Stomach (tissue), 4 donors: ENCODE data around the gene RHBDL1.

Source experiments
- POLR2AphosphoS5 ChIP-seq, 3 donors: sonication (generic); formaldehyde crosslinking; IDR thresholded peaks; one replicate each; pipeline ENCODE4 v1.6.1; 2016; ENCODE audit warnings: antibody characterized with exemption in 3 of 3
- TF ChIP-seq, protein P1 (sequence below), 7 experiments: fragments of 450-650 bp in 4 of 7; fragments of 200-600 bp in 3 of 7; sonication (generic) in 3 of 7; IDR thresholded peaks; one replicate each; pipeline ENCODE4 v1.5.1; 2016 to 2019; ENCODE audit warnings: antibody characterized with exemption in 7 of 7, control low read depth in 2 of 7, mild to moderate bottlenecking in 1 of 7

DNA sequence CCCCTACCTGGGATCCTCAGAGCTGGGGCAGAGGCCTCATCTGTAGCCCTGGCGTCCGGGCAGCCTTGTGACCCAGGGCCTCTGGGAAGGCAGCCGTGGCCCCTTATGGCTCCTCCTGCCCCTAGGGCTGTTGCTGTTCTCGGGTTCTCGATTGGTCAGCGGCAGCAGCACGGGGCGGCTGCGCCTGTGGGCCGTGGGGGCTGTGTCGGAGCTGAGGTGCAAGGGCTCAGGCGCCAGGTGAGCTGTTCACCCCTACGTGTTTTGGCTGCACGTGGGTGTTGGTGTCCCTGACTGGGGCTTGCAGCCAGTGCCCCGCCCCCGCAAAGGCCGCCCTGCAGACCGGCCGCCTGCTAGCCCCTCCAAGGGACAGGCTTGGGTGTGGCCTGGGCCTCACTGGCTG lies 13.4 kb upstream of the RHBDL1 start:
- no peak for TF ChIP-seq POLR2AphosphoS5 (IDR thresholded peaks at IDR 0.05)
- TF ChIP-seq, protein P1, sequence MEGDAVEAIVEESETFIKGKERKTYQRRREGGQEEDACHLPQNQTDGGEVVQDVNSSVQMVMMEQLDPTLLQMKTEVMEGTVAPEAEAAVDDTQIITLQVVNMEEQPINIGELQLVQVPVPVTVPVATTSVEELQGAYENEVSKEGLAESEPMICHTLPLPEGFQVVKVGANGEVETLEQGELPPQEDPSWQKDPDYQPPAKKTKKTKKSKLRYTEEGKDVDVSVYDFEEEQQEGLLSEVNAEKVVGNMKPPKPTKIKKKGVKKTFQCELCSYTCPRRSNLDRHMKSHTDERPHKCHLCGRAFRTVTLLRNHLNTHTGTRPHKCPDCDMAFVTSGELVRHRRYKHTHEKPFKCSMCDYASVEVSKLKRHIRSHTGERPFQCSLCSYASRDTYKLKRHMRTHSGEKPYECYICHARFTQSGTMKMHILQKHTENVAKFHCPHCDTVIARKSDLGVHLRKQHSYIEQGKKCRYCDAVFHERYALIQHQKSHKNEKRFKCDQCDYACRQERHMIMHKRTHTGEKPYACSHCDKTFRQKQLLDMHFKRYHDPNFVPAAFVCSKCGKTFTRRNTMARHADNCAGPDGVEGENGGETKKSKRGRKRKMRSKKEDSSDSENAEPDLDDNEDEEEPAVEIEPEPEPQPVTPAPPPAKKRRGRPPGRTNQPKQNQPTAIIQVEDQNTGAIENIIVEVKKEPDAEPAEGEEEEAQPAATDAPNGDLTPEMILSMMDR (IDR thresholded peaks at IDR 0.05): no peak
